Measurements from ENCODE around the gene PNCK. TPM values are rescaled to one million over a fixed set of nuclear protein-coding genes. Genes with fewer than 3 reads are reported as not detected.
A peak's percentile ranks its signal among the peaks of the same experiment; 100 is the strongest.
"Not testable (repeated sequence)": the region's sequence is repeated elsewhere in the genome, so short reads cannot be mapped to it uniquely, and the experiment has no call there.

The PNCK gene
- total RNA-seq, 1 experiment from 2014 or later = 2.3 TPM

DNA sequence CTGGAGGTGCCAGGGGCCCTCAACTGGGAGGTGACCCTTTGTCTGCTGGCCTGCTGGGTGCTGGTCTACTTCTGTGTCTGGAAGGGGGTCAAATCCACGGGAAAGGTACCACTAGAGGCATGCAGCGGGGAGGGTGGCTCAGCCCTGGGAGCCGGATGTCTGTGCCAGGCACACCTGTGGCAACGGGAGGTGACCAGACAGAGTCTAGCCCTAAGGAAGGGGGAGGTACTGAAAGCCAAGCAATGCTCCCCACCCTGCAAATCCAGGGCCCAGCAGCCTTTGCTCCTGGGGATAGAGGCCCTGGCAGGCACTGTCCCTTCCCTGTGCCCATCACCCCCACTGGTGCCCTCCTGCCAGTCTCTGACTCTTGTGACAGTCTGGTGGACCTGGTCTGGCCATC is 18.4 kb upstream of the PNCK start:
- Histone ChIP-seq H3K4me1 (ENCODE audit: control insufficient read depth, insufficient read depth, low read length) (peaks cover 14% of the 10 kb centered on the region), H3K36me3 (ENCODE audit: control insufficient read depth, insufficient read depth, low read length) (no peaks in the 10 kb centered on the region), H3K4me3 (ENCODE audit: low read depth in 2 of 2, low read length in 2 of 2) (no peak overlapping the region), H3K27me3 (ENCODE audit: control insufficient read depth, insufficient read depth, low read length) (no peaks in the 10 kb centered on the region), H3K9me3 (ENCODE audit: control insufficient read depth, insufficient read depth, low read depth, low read length) (no peaks in the 10 kb centered on the region), H3K27ac (ENCODE audit: low read length) (no peak overlapping the region)
- no TSS peak for BruUV-seq (replicated peaks)
- DNase-seq (ENCODE audit: low read depth, low spot score) = no peak
- no peak for ATAC-seq
- in situ Hi-C loops (cut with HindIII; ENCODE audit: low pct_unique_long_range_greater_than_20kb, low sequenced_read_pairs) = no loop called here
- POLR2A ChIA-PET = no interaction called here
- intact Hi-C loops (cut with micrococcal nuclease; ENCODE audit: unreplicated experiment) = no loop called here
- CTCF ChIA-PET = no interaction called here
- TF ChIP-seq, protein P1, sequence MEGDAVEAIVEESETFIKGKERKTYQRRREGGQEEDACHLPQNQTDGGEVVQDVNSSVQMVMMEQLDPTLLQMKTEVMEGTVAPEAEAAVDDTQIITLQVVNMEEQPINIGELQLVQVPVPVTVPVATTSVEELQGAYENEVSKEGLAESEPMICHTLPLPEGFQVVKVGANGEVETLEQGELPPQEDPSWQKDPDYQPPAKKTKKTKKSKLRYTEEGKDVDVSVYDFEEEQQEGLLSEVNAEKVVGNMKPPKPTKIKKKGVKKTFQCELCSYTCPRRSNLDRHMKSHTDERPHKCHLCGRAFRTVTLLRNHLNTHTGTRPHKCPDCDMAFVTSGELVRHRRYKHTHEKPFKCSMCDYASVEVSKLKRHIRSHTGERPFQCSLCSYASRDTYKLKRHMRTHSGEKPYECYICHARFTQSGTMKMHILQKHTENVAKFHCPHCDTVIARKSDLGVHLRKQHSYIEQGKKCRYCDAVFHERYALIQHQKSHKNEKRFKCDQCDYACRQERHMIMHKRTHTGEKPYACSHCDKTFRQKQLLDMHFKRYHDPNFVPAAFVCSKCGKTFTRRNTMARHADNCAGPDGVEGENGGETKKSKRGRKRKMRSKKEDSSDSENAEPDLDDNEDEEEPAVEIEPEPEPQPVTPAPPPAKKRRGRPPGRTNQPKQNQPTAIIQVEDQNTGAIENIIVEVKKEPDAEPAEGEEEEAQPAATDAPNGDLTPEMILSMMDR (IDR thresholded peaks at IDR 0.05) = no peak
- TF ChIP-seq POLR2AphosphoS5 (IDR thresholded peaks at IDR 0.05; ENCODE audit: low read depth, low read length) (no peak), TCF7L2 (IDR thresholded peaks at IDR 0.05; ENCODE audit: low read depth, low read length) (no peak), SIN3A (IDR thresholded peaks at IDR 0.05; ENCODE audit: borderline replicate concordance, insufficient read depth, low read depth, low read length) (no peak)
- TF ChIP-seq, protein P2, sequence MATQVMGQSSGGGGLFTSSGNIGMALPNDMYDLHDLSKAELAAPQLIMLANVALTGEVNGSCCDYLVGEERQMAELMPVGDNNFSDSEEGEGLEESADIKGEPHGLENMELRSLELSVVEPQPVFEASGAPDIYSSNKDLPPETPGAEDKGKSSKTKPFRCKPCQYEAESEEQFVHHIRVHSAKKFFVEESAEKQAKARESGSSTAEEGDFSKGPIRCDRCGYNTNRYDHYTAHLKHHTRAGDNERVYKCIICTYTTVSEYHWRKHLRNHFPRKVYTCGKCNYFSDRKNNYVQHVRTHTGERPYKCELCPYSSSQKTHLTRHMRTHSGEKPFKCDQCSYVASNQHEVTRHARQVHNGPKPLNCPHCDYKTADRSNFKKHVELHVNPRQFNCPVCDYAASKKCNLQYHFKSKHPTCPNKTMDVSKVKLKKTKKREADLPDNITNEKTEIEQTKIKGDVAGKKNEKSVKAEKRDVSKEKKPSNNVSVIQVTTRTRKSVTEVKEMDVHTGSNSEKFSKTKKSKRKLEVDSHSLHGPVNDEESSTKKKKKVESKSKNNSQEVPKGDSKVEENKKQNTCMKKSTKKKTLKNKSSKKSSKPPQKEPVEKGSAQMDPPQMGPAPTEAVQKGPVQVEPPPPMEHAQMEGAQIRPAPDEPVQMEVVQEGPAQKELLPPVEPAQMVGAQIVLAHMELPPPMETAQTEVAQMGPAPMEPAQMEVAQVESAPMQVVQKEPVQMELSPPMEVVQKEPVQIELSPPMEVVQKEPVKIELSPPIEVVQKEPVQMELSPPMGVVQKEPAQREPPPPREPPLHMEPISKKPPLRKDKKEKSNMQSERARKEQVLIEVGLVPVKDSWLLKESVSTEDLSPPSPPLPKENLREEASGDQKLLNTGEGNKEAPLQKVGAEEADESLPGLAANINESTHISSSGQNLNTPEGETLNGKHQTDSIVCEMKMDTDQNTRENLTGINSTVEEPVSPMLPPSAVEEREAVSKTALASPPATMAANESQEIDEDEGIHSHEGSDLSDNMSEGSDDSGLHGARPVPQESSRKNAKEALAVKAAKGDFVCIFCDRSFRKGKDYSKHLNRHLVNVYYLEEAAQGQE (IDR thresholded peaks at IDR 0.05; ENCODE audit: insufficient read depth in 1 of 2, low read depth in 2 of 2, low read length in 1 of 2) = no peak

DNA sequence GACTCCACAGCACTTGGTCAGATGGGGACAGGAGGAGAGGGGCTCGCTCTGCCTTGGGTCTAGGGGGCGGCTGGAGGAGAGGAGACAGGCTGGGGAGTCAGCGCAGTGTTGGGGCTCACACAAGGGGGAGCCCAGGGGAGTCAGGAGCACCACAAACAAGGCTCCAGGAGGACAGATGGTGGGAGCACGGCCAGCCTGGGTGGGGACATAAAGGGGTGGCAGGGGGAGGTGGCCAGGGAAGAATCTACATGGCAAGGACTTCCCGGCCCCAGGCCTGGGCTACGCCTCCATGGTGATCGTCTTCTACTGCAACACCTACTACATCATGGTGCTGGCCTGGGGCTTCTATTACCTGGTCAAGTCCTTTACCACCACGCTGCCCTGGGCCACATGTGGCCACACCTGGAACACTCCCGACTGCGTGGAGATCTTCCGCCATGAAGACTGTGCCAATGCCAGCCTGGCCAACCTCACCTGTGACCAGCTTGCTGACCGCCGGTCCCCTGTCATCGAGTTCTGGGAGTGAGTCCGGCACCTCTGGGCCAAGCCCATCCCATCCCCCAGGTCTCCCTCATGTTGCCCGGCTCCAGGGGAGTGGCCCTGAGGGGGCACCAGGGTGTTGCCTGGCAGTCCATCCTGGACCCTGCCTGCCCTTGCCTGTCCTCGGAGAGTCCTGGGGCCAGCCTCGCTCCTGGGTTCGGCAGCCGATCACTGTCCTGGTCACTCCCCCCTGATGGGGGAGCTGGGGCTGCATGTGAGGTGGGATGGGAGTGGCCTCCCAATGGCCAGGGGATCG is 17.6 kb upstream of the PNCK start:
- H3K4me1 ChIP-seq (ENCODE audit: control insufficient read depth, insufficient read depth, low read length) = peaks cover 21% of the 10 kb centered on the region
- DNase-seq (ENCODE audit: low read depth, low spot score); H3K4me3 ChIP-seq (ENCODE audit: low read depth in 2 of 2, low read length in 2 of 2); H3K9me3 ChIP-seq (ENCODE audit: control insufficient read depth, insufficient read depth, low read depth, low read length); in situ Hi-C loops (cut with HindIII; ENCODE audit: low pct_unique_long_range_greater_than_20kb, low sequenced_read_pairs); H3K27ac ChIP-seq (ENCODE audit: low read length); ATAC-seq; BruUV-seq (replicated peaks); intact Hi-C loops (cut with micrococcal nuclease; ENCODE audit: unreplicated experiment); H3K27me3 ChIP-seq (ENCODE audit: control insufficient read depth, insufficient read depth, low read length); CTCF ChIA-PET; H3K36me3 ChIP-seq (ENCODE audit: control insufficient read depth, insufficient read depth, low read length): not testable (repeated sequence)
- POLR2A ChIA-PET = interaction anchor here (0.6 kb wide), 1 partner anchor 44 kb away, joined by 4 read pairs; no protein-coding TSS in a partner anchor

DNA sequence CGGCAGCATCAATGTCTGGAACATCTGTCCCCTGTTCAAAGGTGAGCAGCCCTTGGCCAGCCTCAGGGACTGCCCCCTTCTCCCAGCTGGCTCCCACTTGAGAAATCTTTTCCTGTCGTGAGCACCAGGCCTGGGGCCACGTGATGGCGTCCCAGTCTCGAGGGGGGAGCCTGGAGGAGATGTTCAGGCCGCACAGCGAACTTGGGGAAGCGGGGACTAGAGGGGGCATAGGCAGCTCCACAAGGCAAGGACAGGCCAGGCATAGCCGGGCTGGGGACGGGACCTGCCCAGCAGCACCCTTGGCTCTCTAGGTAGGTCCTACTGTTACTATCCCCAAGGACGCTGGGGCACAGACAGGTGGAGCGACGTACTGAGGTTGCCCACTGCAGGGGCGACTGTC is 16.9 kb upstream of the PNCK start:
- H3K27me3 ChIP-seq (ENCODE audit: control insufficient read depth, insufficient read depth, low read length) = no peaks in the 10 kb centered on the region
- H3K4me3 ChIP-seq (ENCODE audit: low read depth in 2 of 2, low read length in 2 of 2) = no peak overlapping the region
- BruUV-seq (replicated peaks) = TSS peak; percentile 68
- intact Hi-C loops (cut with micrococcal nuclease; ENCODE audit: unreplicated experiment) (no loop called here), in situ Hi-C loops (cut with HindIII; ENCODE audit: low pct_unique_long_range_greater_than_20kb, low sequenced_read_pairs) (no loop called here)
- ATAC-seq = no peak
- ChIA-PET CTCF (no interaction called here), POLR2A (interaction anchor here (0.6 kb wide), 1 partner anchor 44 kb away, joined by 4 read pairs; no protein-coding TSS in a partner anchor)
- DNase-seq (ENCODE audit: low read depth, low spot score) = no peak
- no peak overlapping the region for H3K27ac ChIP-seq (ENCODE audit: low read length)
- H3K9me3 ChIP-seq (ENCODE audit: control insufficient read depth, insufficient read depth, low read depth, low read length) = no peaks in the 10 kb centered on the region
- H3K4me1 ChIP-seq (ENCODE audit: control insufficient read depth, insufficient read depth, low read length) = peaks cover 27% of the 10 kb centered on the region
- H3K36me3 ChIP-seq (ENCODE audit: control insufficient read depth, insufficient read depth, low read length) = no peaks in the 10 kb centered on the region
- TF ChIP-seq, protein P2 (IDR thresholded peaks at IDR 0.05; ENCODE audit: insufficient read depth in 1 of 2, low read depth in 2 of 2, low read length in 1 of 2) = no peak
- TF ChIP-seq TCF7L2 (IDR thresholded peaks at IDR 0.05; ENCODE audit: low read depth, low read length) (no peak), POLR2AphosphoS5 (IDR thresholded peaks at IDR 0.05; ENCODE audit: low read depth, low read length) (no peak), SIN3A (IDR thresholded peaks at IDR 0.05; ENCODE audit: borderline replicate concordance, insufficient read depth, low read depth, low read length) (no peak)
- TF ChIP-seq, protein P1 (IDR thresholded peaks at IDR 0.05) = no peak
